Measurements from ENCODE around the gene CROCC2. TPM values are rescaled to one million over a fixed set of nuclear protein-coding genes. Genes with fewer than 3 reads are reported as not detected.

CROCC2 gene
- total RNA-seq, 4 donors from 2014 or later: not detected

GRCh38 chr2:240919161-240919781 lies 13.1 kb downstream of the CROCC2 start:
- peaks cover 0 to 11% (median 5%) of the 10 kb centered on the region in 4 donors for H3K4me1 ChIP-seq
- in situ Hi-C loops (cut with MboI; ENCODE audit: low pct_ligation_motif_present in 1 of 4, low pct_unique_long_range_greater_than_20kb in 1 of 4, low sequenced_read_pairs in 3 of 4) (no loop called here), intact Hi-C loops (cut with DNase I; ENCODE audit: low total_unique reads) (no loop called here)
- H3K9me3 ChIP-seq: no peaks in the 10 kb centered on the region
- DNase-seq: peak; percentile 4
- no peak overlapping the region for H3K4me3 ChIP-seq
- H3K27ac ChIP-seq: no peak overlapping the region
- 77% methylated on average over 17 of the region's 19 CpGs; no CpG with 5 or more reads in 1 of the 2 donors for WGBS, 2 donors (ENCODE audit: low coverage in 1 of 2)
- H3K36me3 ChIP-seq: no peaks in the 10 kb centered on the region
- H3K27me3 ChIP-seq: peaks cover 22% of the 10 kb centered on the region
- no peak for TF ChIP-seq EP300 (IDR thresholded peaks at IDR 0.05; ENCODE audit: low read depth)
- no peak for TF ChIP-seq POLR2A (IDR thresholded peaks at IDR 0.05)
- TF ChIP-seq CTCF (IDR thresholded peaks at IDR 0.05): no peak
- TF ChIP-seq POLR2AphosphoS5 (IDR thresholded peaks at IDR 0.05): no peak

DNA sequence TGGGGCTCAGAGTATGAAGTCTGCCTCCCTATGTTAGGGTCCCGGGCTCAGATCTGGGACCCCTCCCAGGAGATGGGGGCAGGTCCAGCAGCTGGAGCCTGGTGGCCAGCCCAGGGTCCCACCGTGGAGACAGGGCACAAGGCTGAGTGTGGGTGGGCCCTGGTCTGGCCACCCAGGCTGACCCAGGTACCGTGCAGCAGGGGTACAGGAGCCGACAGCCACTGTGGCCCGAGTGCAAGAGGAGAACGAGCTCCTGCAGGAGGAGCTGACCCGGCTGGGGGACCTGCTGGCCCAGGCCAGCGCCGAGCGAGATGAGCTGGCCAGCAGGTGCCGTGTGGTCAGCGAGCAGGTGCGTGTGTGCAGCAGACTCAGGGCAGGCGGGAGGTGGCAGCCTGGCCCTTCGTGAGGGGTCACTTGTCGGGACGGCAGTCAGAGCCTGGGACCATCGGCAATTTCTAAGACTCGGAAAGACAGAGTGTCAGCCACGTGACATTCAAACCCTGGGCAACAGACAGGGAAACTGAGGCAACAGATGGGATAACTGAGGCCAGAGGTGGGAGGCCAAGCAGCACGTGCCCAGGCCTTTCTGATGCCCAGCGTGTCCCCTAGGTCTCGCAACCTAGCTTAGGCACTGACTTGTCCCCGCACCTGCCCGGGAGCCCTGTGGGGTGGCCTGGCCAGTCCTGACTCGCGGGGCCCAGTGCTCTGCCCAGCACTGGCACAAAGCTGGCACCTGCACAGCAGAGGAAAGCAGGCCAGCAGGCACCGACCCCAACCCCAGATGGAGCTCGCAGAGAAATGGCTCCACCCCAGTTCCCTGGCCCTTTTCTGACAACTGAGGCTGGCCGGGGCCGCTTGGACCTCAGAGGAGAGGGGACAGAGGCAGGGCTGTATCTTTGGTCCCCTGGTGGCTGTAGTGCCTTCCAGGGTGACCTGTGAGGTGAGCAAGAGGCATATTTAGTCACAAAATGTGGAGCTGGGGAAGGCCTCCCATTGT lies 13.9 kb downstream of the CROCC2 start:
- DNase-seq: peak; percentile 7
- intact Hi-C loops (cut with DNase I; ENCODE audit: low total_unique reads): no loop called here
- Histone ChIP-seq H3K4me3 (no peak overlapping the region), H3K27me3 (peaks cover 16% of the 10 kb centered on the region), H3K27ac (peak overlapping the region in 1 of 4 donors; percentile 48), H3K9me3 (no peaks in the 10 kb centered on the region), H3K4me1 (peaks cover 0 to 11% (median 5%) of the 10 kb centered on the region in 4 donors), H3K36me3 (no peaks in the 10 kb centered on the region)
- in situ Hi-C loops (cut with MboI; ENCODE audit: low pct_ligation_motif_present in 1 of 4, low pct_unique_long_range_greater_than_20kb in 1 of 4, low sequenced_read_pairs in 3 of 4): no loop called here
- no peak for TF ChIP-seq POLR2A (IDR thresholded peaks at IDR 0.05)
- TF ChIP-seq EP300 (IDR thresholded peaks at IDR 0.05; ENCODE audit: low read depth): no peak
- no peak for TF ChIP-seq POLR2AphosphoS5 (IDR thresholded peaks at IDR 0.05)
- TF ChIP-seq CTCF (IDR thresholded peaks at IDR 0.05): no peak
- 87% methylated on average over 26 of the region's 31 CpGs; no CpG with 5 or more reads in 1 of the 2 donors for WGBS, 2 donors (ENCODE audit: low coverage in 1 of 2)

DNA sequence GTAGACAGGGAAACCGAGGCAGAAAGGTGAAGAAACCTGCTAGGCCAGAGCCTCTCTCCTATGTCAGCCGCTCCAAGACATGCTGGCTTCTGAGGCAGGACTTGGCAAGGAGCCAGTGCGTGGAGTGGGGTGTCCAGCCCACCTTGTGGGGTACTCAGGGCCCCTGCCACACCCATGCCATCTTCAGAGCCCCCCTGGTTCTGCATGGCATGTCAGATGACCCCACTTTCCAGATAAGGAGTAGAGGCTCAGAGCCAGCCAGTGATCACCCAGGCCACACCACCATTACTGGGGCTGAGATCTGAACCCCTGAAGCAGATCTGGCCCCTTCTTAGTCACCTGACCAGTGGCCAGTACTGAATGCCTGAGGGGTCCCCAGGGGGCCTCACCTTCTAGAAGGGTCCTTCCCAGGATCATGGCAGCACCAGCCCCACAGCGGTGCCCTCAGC lies 14.7 kb downstream of the CROCC2 start:
- Histone ChIP-seq H3K27ac (peak overlapping the region in 2 of 4 donors; percentile 33 to 48), H3K4me3 (no peak overlapping the region), H3K36me3 (no peaks in the 10 kb centered on the region), H3K9me3 (no peaks in the 10 kb centered on the region), H3K4me1 (peaks cover 0 to 9% (median 4%) of the 10 kb centered on the region in 4 donors), H3K27me3 (peaks cover 9% of the 10 kb centered on the region)
- WGBS, 2 donors (ENCODE audit: low coverage in 1 of 2): 68% methylated on average over 4 of the region's 4 CpGs; no CpG with 5 or more reads in 1 of the 2 donors
- in situ Hi-C loops (cut with MboI; ENCODE audit: low pct_ligation_motif_present in 1 of 4, low pct_unique_long_range_greater_than_20kb in 1 of 4, low sequenced_read_pairs in 3 of 4): no loop called here
- TF ChIP-seq EP300 (IDR thresholded peaks at IDR 0.05; ENCODE audit: low read depth): no peak
- no peak for TF ChIP-seq CTCF (IDR thresholded peaks at IDR 0.05)
- no peak for TF ChIP-seq POLR2AphosphoS5 (IDR thresholded peaks at IDR 0.05)
- TF ChIP-seq POLR2A (IDR thresholded peaks at IDR 0.05): no peak
- peak; percentile 7 for DNase-seq
- intact Hi-C loops (cut with DNase I; ENCODE audit: low total_unique reads): no loop called here
